ENCODE data around the gene TCF7L2.

Gene TCF7L2

GRCh38 chr10:112964482-112964881 lies 14.4 kb downstream of the TCF7L2 start:
- no peak for DNase-seq (ENCODE audit: low read depth in 3 of 3)

GRCh38 chr10:112966194-112966855 lies 16.3 kb downstream of the TCF7L2 start:
- no peak for DNase-seq (ENCODE audit: low read depth in 3 of 3)

- DNase-seq (ENCODE audit: low read depth in 3 of 3) = no peak
Measured at GRCh38 chr10:112967200-112967599, 17.2 kb downstream of the TCF7L2 start.

- DNase-seq (ENCODE audit: low read depth in 3 of 3) = no peak
Measured at GRCh38 chr10:112969131-112969530, 19.1 kb downstream of the TCF7L2 start.

- DNase-seq (ENCODE audit: low read depth in 3 of 3) = no peak
Measured at GRCh38 chr10:112969542-112969941, 19.5 kb downstream of the TCF7L2 start.

GRCh38 chr10:112970021-112970420 lies 20.0 kb downstream of the TCF7L2 start:
- DNase-seq (ENCODE audit: low read depth in 3 of 3) = no peak

GRCh38 chr10:112972606-112973005 lies 22.6 kb downstream of the TCF7L2 start:
- DNase-seq (ENCODE audit: low read depth in 3 of 3) = no peak

- no peak for DNase-seq (ENCODE audit: low read depth in 3 of 3)
Measured at GRCh38 chr10:112973046-112973445, 23.0 kb downstream of the TCF7L2 start.

GRCh38 chr10:112973805-112974204 lies 23.8 kb downstream of the TCF7L2 start:
- no peak for DNase-seq (ENCODE audit: low read depth in 3 of 3)

GRCh38 chr10:112977426-112977898 lies 27.4 kb downstream of the TCF7L2 start:
- no peak for DNase-seq (ENCODE audit: low read depth in 3 of 3)

- DNase-seq (ENCODE audit: low read depth in 3 of 3) = no peak
Measured at GRCh38 chr10:112979927-112980326, 29.9 kb downstream of the TCF7L2 start.

- no peak for DNase-seq (ENCODE audit: low read depth in 3 of 3)
Measured at GRCh38 chr10:112980937-112981336, 30.9 kb downstream of the TCF7L2 start.

GRCh38 chr10:112981553-112981952 lies 31.5 kb downstream of the TCF7L2 start:
- peak; percentile 12 to 24 (median 18) for DNase-seq (ENCODE audit: low read depth in 3 of 3)

GRCh38 chr10:112983444-112984056 lies 33.5 kb downstream of the TCF7L2 start:
- DNase-seq (ENCODE audit: low read depth in 3 of 3) = no peak

- no peak for DNase-seq (ENCODE audit: low read depth in 3 of 3)
Measured at GRCh38 chr10:112984756-112985155, 34.7 kb downstream of the TCF7L2 start.

GRCh38 chr10:112985690-112986543 lies 35.9 kb downstream of the TCF7L2 start:
- no peak for DNase-seq (ENCODE audit: low read depth in 3 of 3)

- DNase-seq (ENCODE audit: low read depth in 3 of 3) = no peak
Measured at GRCh38 chr10:112986544-112987190, 36.6 kb downstream of the TCF7L2 start.

GRCh38 chr10:112988839-112989406 lies 38.9 kb downstream of the TCF7L2 start:
- DNase-seq (ENCODE audit: low read depth in 3 of 3) = no peak

- no peak for DNase-seq (ENCODE audit: low read depth in 3 of 3)
Measured at GRCh38 chr10:112989826-112990225, 39.8 kb downstream of the TCF7L2 start.

GRCh38 chr10:112990271-112990670 lies 40.2 kb downstream of the TCF7L2 start:
- DNase-seq (ENCODE audit: low read depth in 3 of 3) = no peak

GRCh38 chr10:112991888-112992491 lies 41.9 kb downstream of the TCF7L2 start:
- no peak for DNase-seq (ENCODE audit: low read depth in 3 of 3)
